SK-N-SH treated with all-trans-retinoic acid at 6 μM for 48 hours (cell line): ENCODE measurements around the gene LILRA6.
"Not testable (repeated sequence)": the region's sequence is repeated elsewhere in the genome, so short reads cannot be mapped to it uniquely, and the experiment has no call there.

ENCODE experiments used
- ARNTL ChIP-seq: fragments of 450-650 bp; formaldehyde crosslinking; IDR thresholded peaks from 2 replicates; pipeline ENCODE4 v1.5.0; 2020; ENCODE audit warnings: low read depth, mild to moderate bottlenecking, moderate library complexity, borderline replicate concordance
- BACH2 ChIP-seq: fragments of 250-450 bp; sonication (Bioruptor Pico); IDR thresholded peaks from 2 replicates; pipeline ENCODE4 v1.9.0; 2021; ENCODE audit warnings: mild to moderate bottlenecking, borderline replicate concordance
- CSDC2 ChIP-seq: fragments of 250-450 bp; sonication (Bioruptor Pico); IDR thresholded peaks from 2 replicates; pipeline ENCODE4 v1.5.0; 2020; ENCODE audit warnings: mild to moderate bottlenecking, moderate library complexity
- ESRRG ChIP-seq: fragments of 250-450 bp; sonication (Bioruptor Pico); IDR thresholded peaks from 2 replicates; pipeline ENCODE4 v1.6.1; 2021; ENCODE audit warnings: mild to moderate bottlenecking
- GLIS3 ChIP-seq: fragments of 250-450 bp; sonication (Bioruptor Pico); IDR thresholded peaks from 2 replicates; pipeline ENCODE4 v1.5.0; 2020; ENCODE audit warnings: mild to moderate bottlenecking, moderate library complexity
- ISL1 ChIP-seq: fragments of 250-450 bp; sonication (Bioruptor Pico); IDR thresholded peaks from 2 replicates; pipeline ENCODE4 v2.1.2; 2022; ENCODE audit warnings: mild to moderate bottlenecking, moderate library complexity
- RARB ChIP-seq: fragments of 250-450 bp; sonication (Bioruptor Pico); IDR thresholded peaks from 2 replicates; pipeline ENCODE4 v1.8.0; 2021; ENCODE audit warnings: mild to moderate bottlenecking, moderate library complexity
- TCF4 ChIP-seq: fragments of 250-450 bp; sonication (Bioruptor Pico); IDR thresholded peaks from 2 replicates; pipeline ENCODE4 v1.8.0; 2021; ENCODE audit warnings: mild to moderate bottlenecking, moderate library complexity, borderline replicate concordance
- TOX ChIP-seq: fragments of 250-450 bp; sonication (Bioruptor Pico); IDR thresholded peaks from 2 replicates; pipeline ENCODE4 v1.8.0; 2021; ENCODE audit warnings: mild to moderate bottlenecking, moderate library complexity, borderline replicate concordance
- ZC3H10 ChIP-seq: fragments of 250-450 bp; sonication (Bioruptor Pico); IDR thresholded peaks from 2 replicates; pipeline ENCODE4 v1.5.1; 2021; ENCODE audit warnings: mild to moderate bottlenecking, moderate library complexity
- ZFP3 ChIP-seq: fragments of 250-450 bp; sonication (Bioruptor Pico); IDR thresholded peaks from 2 replicates; pipeline ENCODE4 v1.5.0; 2020; ENCODE audit warnings: mild to moderate bottlenecking, moderate library complexity
- ZNF565 ChIP-seq: fragments of 450-650 bp; formaldehyde crosslinking; conservative IDR thresholded peaks from 2 replicates; pipeline ENCODE4 v1.5.0; 2020; ENCODE audit warnings: low read depth, mild to moderate bottlenecking, moderate library complexity
- TF ChIP-seq, protein P1 (sequence below): fragments of 250-450 bp; sonication (Bioruptor Pico); IDR thresholded peaks from 2 replicates; pipeline ENCODE4 v1.8.0; 2020; ENCODE audit warnings: mild to moderate bottlenecking, moderate library complexity, borderline replicate concordance
- TF ChIP-seq, protein P2 (sequence below): fragments of 250-450 bp; sonication (Bioruptor Pico); IDR thresholded peaks from 2 replicates; pipeline ENCODE4 v1.5.1; 2020; ENCODE audit warnings: low read depth, mild to moderate bottlenecking, moderate library complexity

GRCh38 chr19:54217517-54218247 is 24.9 kb downstream of the LILRA6 start:
- TF ChIP-seq TCF4 (CRISPR knock-in tag); RARB (CRISPR knock-in tag); ESRRG (CRISPR knock-in tag); ZNF565; CSDC2 (CRISPR knock-in tag); BACH2; ZFP3; ARNTL (CRISPR knock-in tag); GLIS3 (CRISPR knock-in tag); TOX (CRISPR knock-in tag); ZC3H10 (CRISPR knock-in tag); ISL1 (CRISPR knock-in tag): not testable (repeated sequence)
- TF ChIP-seq, protein P1, sequence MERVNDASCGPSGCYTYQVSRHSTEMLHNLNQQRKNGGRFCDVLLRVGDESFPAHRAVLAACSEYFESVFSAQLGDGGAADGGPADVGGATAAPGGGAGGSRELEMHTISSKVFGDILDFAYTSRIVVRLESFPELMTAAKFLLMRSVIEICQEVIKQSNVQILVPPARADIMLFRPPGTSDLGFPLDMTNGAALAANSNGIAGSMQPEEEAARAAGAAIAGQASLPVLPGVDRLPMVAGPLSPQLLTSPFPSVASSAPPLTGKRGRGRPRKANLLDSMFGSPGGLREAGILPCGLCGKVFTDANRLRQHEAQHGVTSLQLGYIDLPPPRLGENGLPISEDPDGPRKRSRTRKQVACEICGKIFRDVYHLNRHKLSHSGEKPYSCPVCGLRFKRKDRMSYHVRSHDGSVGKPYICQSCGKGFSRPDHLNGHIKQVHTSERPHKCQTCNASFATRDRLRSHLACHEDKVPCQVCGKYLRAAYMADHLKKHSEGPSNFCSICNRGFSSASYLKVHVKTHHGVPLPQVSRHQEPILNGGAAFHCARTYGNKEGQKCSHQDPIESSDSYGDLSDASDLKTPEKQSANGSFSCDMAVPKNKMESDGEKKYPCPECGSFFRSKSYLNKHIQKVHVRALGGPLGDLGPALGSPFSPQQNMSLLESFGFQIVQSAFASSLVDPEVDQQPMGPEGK (CRISPR knock-in tag) = not testable (repeated sequence)
- TF ChIP-seq, protein P2, sequence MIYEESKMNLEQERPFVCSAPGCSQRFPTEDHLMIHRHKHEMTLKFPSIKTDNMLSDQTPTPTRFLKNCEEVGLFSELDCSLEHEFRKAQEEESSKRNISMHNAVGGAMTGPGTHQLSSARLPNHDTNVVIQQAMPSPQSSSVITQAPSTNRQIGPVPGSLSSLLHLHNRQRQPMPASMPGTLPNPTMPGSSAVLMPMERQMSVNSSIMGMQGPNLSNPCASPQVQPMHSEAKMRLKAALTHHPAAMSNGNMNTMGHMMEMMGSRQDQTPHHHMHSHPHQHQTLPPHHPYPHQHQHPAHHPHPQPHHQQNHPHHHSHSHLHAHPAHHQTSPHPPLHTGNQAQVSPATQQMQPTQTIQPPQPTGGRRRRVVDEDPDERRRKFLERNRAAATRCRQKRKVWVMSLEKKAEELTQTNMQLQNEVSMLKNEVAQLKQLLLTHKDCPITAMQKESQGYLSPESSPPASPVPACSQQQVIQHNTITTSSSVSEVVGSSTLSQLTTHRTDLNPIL (CRISPR knock-in tag) = not testable (repeated sequence)
